PC-9 (cell line): Measurements from ENCODE around the gene CRACR2A. TPM values are rescaled to one million over a fixed set of nuclear protein-coding genes. Genes with fewer than 3 reads are reported as not detected.

Experiments
- BruUV-seq: library from RNA; stranded (reverse); fragments of 400-500 nt; replicated peaks from 2 replicates; lab custom pipeline; 2021; lab: Mats Ljungman, UMichigan
- CTCF ChIA-PET: fragments of 300-600 bp; sonication (Branson Sonifier 250); formaldehyde crosslinking; loops from one replicate; lab custom pipeline; 2022; ENCODE audit warnings: antibody characterized with exemption; lab: Charles Lee
- POLR2A ChIA-PET: fragments of 300-600 bp; sonication (Branson Sonifier 250); formaldehyde crosslinking; loops from one replicate; lab custom pipeline; 2022; ENCODE audit warnings: antibody characterized with exemption; ENCODE audit not compliant: unreplicated experiment; lab: Charles Lee
- DNase-seq, 2 experiments: peaks; one replicate each; pipeline versions ENCODE4 v3.0.0 to v3.0.0-alpha.2; 2015 to 2022; ENCODE audit warnings: mixed read lengths in 1 of 2
- H2AFZ ChIP-seq: fragments of 200-600 bp; sonication (generic); 2 replicates; pipeline ENCODE4 v1.8.1; 2017; ENCODE audit warnings: antibody characterized with exemption
- H3F3A ChIP-seq: fragments of 200-600 bp; sonication (generic); 2 replicates; pipeline ENCODE4 v1.8.1; 2017; ENCODE audit warnings: antibody characterized with exemption, mild to moderate bottlenecking, low read depth; ENCODE audit not compliant: insufficient read depth
- H3K27ac ChIP-seq: fragments of 200-600 bp; sonication (generic); 2 replicates; pipeline ENCODE4 v1.6.1; 2016; ENCODE audit warnings: mixed run types
- H3K27me3 ChIP-seq: fragments of 200-600 bp; sonication (generic); 2 replicates; pipeline ENCODE4 v1.6.1; 2016; ENCODE audit warnings: low read depth, mixed run types; ENCODE audit not compliant: insufficient read depth
- H3K36me3 ChIP-seq: fragments of 200-600 bp; sonication (generic); 2 replicates; pipeline ENCODE4 v1.6.1; 2016; ENCODE audit warnings: low read depth, mixed run types
- H3K4me1 ChIP-seq: fragments of 200-600 bp; sonication (generic); replicated peaks from 2 replicates; pipeline ENCODE4 v1.6.1; 2016; ENCODE audit warnings: mixed run types; ENCODE audit not compliant: insufficient read depth
- H3K4me2 ChIP-seq: fragments of 200-600 bp; sonication (generic); 2 replicates; pipeline ENCODE4 v1.6.1; 2017; ENCODE audit warnings: mixed run types
- H3K4me3 ChIP-seq: fragments of 200-600 bp; sonication (generic); 2 replicates; pipeline ENCODE4 v1.6.1; 2016; ENCODE audit warnings: mixed run types
- H3K79me2 ChIP-seq: fragments of 200-600 bp; sonication (generic); 2 replicates; pipeline ENCODE4 v1.6.1; 2017; ENCODE audit warnings: low read depth, mixed run types
- H3K9me2 ChIP-seq: fragments of 200-600 bp; sonication (generic); 2 replicates; pipeline ENCODE4 v1.8.1; 2017; ENCODE audit warnings: mild to moderate bottlenecking; ENCODE audit not compliant: insufficient read depth
- H3K9me3 ChIP-seq: fragments of 200-600 bp; sonication (generic); 2 replicates; pipeline ENCODE4 v1.8.1; 2016; ENCODE audit warnings: low read depth; ENCODE audit not compliant: insufficient read depth
- H4K20me1 ChIP-seq: fragments of 200-600 bp; sonication (generic); 2 replicates; pipeline ENCODE4 v1.8.1; 2017; ENCODE audit not compliant: insufficient read depth
- CTCF ChIP-seq: fragments of 200-600 bp; sonication (generic); conservative IDR thresholded peaks from 2 replicates; pipeline ENCODE4 v1.6.1; 2017; ENCODE audit warnings: mixed run types, antibody characterized with exemption, mild to moderate bottlenecking, moderate library complexity
- EZH2 ChIP-seq: fragments of 200-600 bp; sonication (generic); IDR thresholded peaks from 2 replicates; pipeline ENCODE4 v1.8.0; 2017; ENCODE audit warnings: antibody characterized with exemption, low read depth
- intact Hi-C: fragments of 100-400 bp; cut with micrococcal nuclease; formaldehyde crosslinking; loops from one replicate; pipeline ENCODE4 v1.10.0; 2022; ENCODE audit not compliant: unreplicated experiment
- total RNA-seq: library from RNA; stranded (reverse); gene quantifications from 2 replicates; pipeline ENCODE4 v1.2.3, GENCODE V29; 2021

The CRACR2A gene
- total RNA-seq, 1 experiment from 2014 or later, result not detected

GRCh38 chr12:3751151-3752095, 1.5 kb downstream of the CRACR2A start:
- H3K4me1 ChIP-seq, result no peaks in the 10 kb centered on the region
- no peaks in the 10 kb centered on the region for H4K20me1 ChIP-seq
- H3K27ac ChIP-seq, result no peak overlapping the region
- CTCF ChIA-PET, result no interaction called here
- peaks cover 44% of the 10 kb centered on the region for H3K27me3 ChIP-seq
- H3F3A ChIP-seq, result no peaks in the 10 kb centered on the region
- H3K4me3 ChIP-seq, result no peak overlapping the region
- no peaks in the 10 kb centered on the region for H3K9me2 ChIP-seq
- H3K9me3 ChIP-seq, result no peaks in the 10 kb centered on the region
- no peak for DNase-seq
- POLR2A ChIA-PET, result no interaction called here
- no peak for TF ChIP-seq EZH2
- TF ChIP-seq CTCF, result no peak
- H3K36me3 ChIP-seq, result no peaks in the 10 kb centered on the region
- no peak overlapping the region for H3K4me2 ChIP-seq
- H3K79me2 ChIP-seq, result no peaks in the 10 kb centered on the region
- intact Hi-C loops, result no loop called here
- H2AFZ ChIP-seq, result no peak overlapping the region
- no TSS peak for BruUV-seq

- Histone ChIP-seq H2AFZ (no peak overlapping the region), H3K9me2 (no peaks in the 10 kb centered on the region), H4K20me1 (no peaks in the 10 kb centered on the region), H3K36me3 (no peaks in the 10 kb centered on the region), H3K9me3 (no peaks in the 10 kb centered on the region), H3K27me3 (peaks cover 51% of the 10 kb centered on the region), H3K4me2 (no peak overlapping the region), H3F3A (no peaks in the 10 kb centered on the region), H3K4me3 (no peak overlapping the region), H3K4me1 (no peaks in the 10 kb centered on the region), H3K79me2 (no peaks in the 10 kb centered on the region), H3K27ac (no peak overlapping the region)
- no peak for DNase-seq
- TF ChIP-seq CTCF (no peak), EZH2 (no peak)
- CTCF ChIA-PET, result no interaction called here
- no TSS peak for BruUV-seq
- intact Hi-C loops, result no loop called here
- POLR2A ChIA-PET, result no interaction called here
These were observed 2.3 kb downstream of the CRACR2A start for GRCh38 chr12:3750616-3751015.

GRCh38 chr12:3748620-3749019, 4.3 kb downstream of the CRACR2A start:
- ChIA-PET POLR2A (no interaction called here), CTCF (no interaction called here)
- peaks cover 64% of the 10 kb centered on the region for H3K27me3 ChIP-seq
- H3K27ac ChIP-seq, result no peak overlapping the region
- no peaks in the 10 kb centered on the region for H4K20me1 ChIP-seq
- H3K79me2 ChIP-seq, result no peaks in the 10 kb centered on the region
- BruUV-seq, result no TSS peak
- peak in 1 of 2 experiments; percentile 3 for DNase-seq
- H3K9me2 ChIP-seq, result no peaks in the 10 kb centered on the region
- H3K4me2 ChIP-seq, result no peak overlapping the region
- no peak for TF ChIP-seq CTCF
- TF ChIP-seq EZH2, result no peak
- intact Hi-C loops, result no loop called here
- H2AFZ ChIP-seq, result no peak overlapping the region
- H3K9me3 ChIP-seq, result no peaks in the 10 kb centered on the region
- no peaks in the 10 kb centered on the region for H3K36me3 ChIP-seq
- H3K4me1 ChIP-seq, result no peaks in the 10 kb centered on the region
- no peaks in the 10 kb centered on the region for H3F3A ChIP-seq
- no peak overlapping the region for H3K4me3 ChIP-seq
